Neural cell (in vitro differentiated cells): ENCODE data around the gene ARHGEF1. TPM values are rescaled to one million over a fixed set of nuclear protein-coding genes. Genes with fewer than 3 reads are reported as not detected.

ENCODE experiments used
- H2AFZ ChIP-seq: fragments of 200-600, 300-800 bp; sonication (generic), shearing (Covaris generic); 2 replicates; pipeline ENCODE4 v1.6.0; 2014; ENCODE audit warnings: low read depth, mild to moderate bottlenecking, antibody characterized with exemption, low read length, moderate library complexity
- H3F3A ChIP-seq: fragments of 200-600 bp; shearing (Covaris generic); 2 replicates; pipeline ENCODE4 v1.6.1; 2016; ENCODE audit warnings: mild to moderate bottlenecking, moderate library complexity, mixed read lengths, antibody characterized with exemption, low read length; ENCODE audit not compliant: insufficient read depth, poor library complexity, severe bottlenecking
- H3K27ac ChIP-seq: fragments of 200-600, 300-800 bp; sonication (generic), shearing (Covaris generic); 2 replicates; pipeline ENCODE4 v1.5.1; 2014; ENCODE audit warnings: mild to moderate bottlenecking, low read length, moderate library complexity
- H3K27me3 ChIP-seq: fragments of 300-800, 200-600 bp; sonication (generic), shearing (Covaris generic); 2 replicates; pipeline ENCODE4 v1.6.0; 2014; ENCODE audit warnings: mild to moderate bottlenecking, low read depth, low read length, moderate library complexity; ENCODE audit not compliant: insufficient read depth
- H3K36me3 ChIP-seq: fragments of 300-800, 200-600 bp; sonication (generic), shearing (Covaris generic); 2 replicates; pipeline ENCODE4 v1.5.1; 2014; ENCODE audit warnings: mild to moderate bottlenecking, antibody characterized with exemption, low read length, moderate library complexity; ENCODE audit not compliant: insufficient read depth
- H3K4me2 ChIP-seq: fragments of 300-800, 200-600 bp; sonication (generic), shearing (Covaris generic); 2 replicates; pipeline ENCODE4 v1.6.0; 2014; ENCODE audit warnings: mild to moderate bottlenecking, low read length
- H3K4me3 ChIP-seq: fragments of 300-800, 200-600 bp; sonication (generic), shearing (Covaris generic); 2 replicates; pipeline ENCODE4 v1.5.1; 2014; ENCODE audit warnings: mild to moderate bottlenecking, low read length, moderate library complexity
- H3K79me2 ChIP-seq: fragments of 200-600 bp; shearing (Covaris generic); replicated peaks from 2 replicates; pipeline ENCODE4 v1.6.0; 2014; ENCODE audit warnings: mild to moderate bottlenecking, low read length, moderate library complexity; ENCODE audit not compliant: insufficient read depth
- H3K9ac ChIP-seq: fragments of 300-800, 200-600 bp; sonication (generic), shearing (Covaris generic); 2 replicates; pipeline ENCODE4 v1.6.1; 2016; ENCODE audit warnings: mild to moderate bottlenecking, low read length, mixed read lengths
- H3K9me2 ChIP-seq: fragments of 200-600 bp; shearing (Covaris generic); 2 replicates; pipeline ENCODE4 v1.6.1; 2016; ENCODE audit warnings: mild to moderate bottlenecking, low read length, mixed read lengths; ENCODE audit not compliant: insufficient read depth
- H3K9me3 ChIP-seq: fragments of 200-600, 300-800 bp; sonication (generic), shearing (Covaris generic); 2 replicates; pipeline ENCODE4 v1.6.1; 2016; ENCODE audit warnings: mild to moderate bottlenecking, mixed run types, low read length, moderate library complexity, mixed read lengths
- H4K20me1 ChIP-seq: fragments of 200-600 bp; shearing (Covaris generic); 2 replicates; pipeline ENCODE4 v1.6.1; 2016; ENCODE audit warnings: mild to moderate bottlenecking, mixed run types; ENCODE audit not compliant: insufficient read depth
- CTCF ChIP-seq: fragments of 450-650 bp; IDR thresholded peaks from 2 replicates; pipeline ENCODE4 v1.5.1; 2014; ENCODE audit warnings: antibody characterized with exemption, mild to moderate bottlenecking, moderate library complexity; ENCODE audit not compliant: poor library complexity, severe bottlenecking
- EP300 ChIP-seq: fragments of 450-650 bp; conservative IDR thresholded peaks from 2 replicates; pipeline ENCODE4 v1.6.1; 2014; ENCODE audit warnings: antibody characterized with exemption, mild to moderate bottlenecking, moderate library complexity; ENCODE audit not compliant: poor library complexity, severe bottlenecking
- EZH2 ChIP-seq: fragments of 200-600, 300-800 bp; shearing (Covaris generic), sonication (generic); IDR thresholded peaks from 2 replicates; pipeline ENCODE4 v1.6.1; 2014; ENCODE audit warnings: antibody characterized with exemption, low read length, borderline replicate concordance, mild to moderate bottlenecking; ENCODE audit not compliant: insufficient read depth, poor library complexity, severe bottlenecking
- MXI1 ChIP-seq: fragments of 450-650 bp; conservative IDR thresholded peaks from 2 replicates; pipeline ENCODE4 v1.6.1; 2014; ENCODE audit warnings: antibody characterized with exemption, mild to moderate bottlenecking; ENCODE audit not compliant: poor library complexity, severe bottlenecking
- POLR2AphosphoS5 ChIP-seq: IDR thresholded peaks from 2 replicates; pipeline ENCODE4 v1.6.1; 2012
- RAD21 ChIP-seq: fragments of 450-650 bp; conservative IDR thresholded peaks from 2 replicates; pipeline ENCODE4 v1.6.1; 2014; ENCODE audit warnings: antibody characterized with exemption, mild to moderate bottlenecking, moderate library complexity
- SMC3 ChIP-seq: fragments of 450-650 bp; conservative IDR thresholded peaks from 2 replicates; pipeline ENCODE4 v1.6.1; 2014; ENCODE audit warnings: antibody characterized with exemption, mild to moderate bottlenecking, moderate library complexity; ENCODE audit not compliant: poor library complexity
- TAF1 ChIP-seq: IDR thresholded peaks from 2 replicates; pipeline ENCODE4 v1.6.1; 2012; ENCODE audit warnings: low read depth
- polyA plus RNA-seq: library from polyadenylated mRNA; depleted of rRNA; stranded (reverse); fragments of >200 nt; gene quantifications from 2 replicates; pipeline ENCODE4 v1.2.3, GENCODE V29; 2014
- TF ChIP-seq, protein P1 (sequence below): IDR thresholded peaks from 2 replicates; pipeline ENCODE4 v1.6.1; 2012; ENCODE audit warnings: borderline replicate concordance

ARHGEF1 gene
- polyA plus RNA-seq, 1 donor from 2014 or later, result 12.0 TPM

DNA sequence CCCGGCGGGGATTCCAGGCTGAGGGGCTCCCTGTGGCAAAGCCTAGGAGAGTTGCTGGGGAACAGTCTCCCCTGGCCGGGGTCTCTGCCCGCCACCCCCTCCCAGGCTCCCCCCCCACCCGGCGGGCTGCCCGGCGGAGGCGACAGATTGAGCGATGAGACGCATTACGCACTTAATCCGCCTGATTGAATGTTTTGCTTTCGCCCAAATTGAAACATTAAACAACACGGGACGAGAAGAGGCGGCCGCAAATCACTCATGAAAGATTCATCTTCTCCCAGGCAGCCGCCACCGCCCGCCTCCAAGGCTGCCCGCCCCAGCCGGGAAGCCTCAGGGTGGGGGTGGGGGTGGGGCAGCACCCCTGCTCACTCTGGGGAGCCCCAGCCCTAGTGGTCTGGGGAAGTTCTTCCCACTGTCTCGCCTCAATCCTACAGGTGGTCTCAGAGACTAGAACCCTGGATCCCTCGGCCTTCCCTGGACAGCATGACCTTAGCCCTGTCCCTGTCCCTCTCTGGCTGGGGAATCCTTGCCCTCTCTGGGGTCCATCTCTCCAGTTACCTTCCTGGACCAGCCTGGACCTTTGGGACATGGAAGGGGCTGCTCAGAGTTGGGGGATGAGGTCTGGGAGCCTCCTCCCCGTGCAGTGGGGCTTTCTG is 52.9 kb downstream of the ARHGEF1 start:
- Histone ChIP-seq H3K27ac (no peak overlapping the region), H3F3A (no peaks in the 10 kb centered on the region), H3K9me2 (no peaks in the 10 kb centered on the region), H3K4me2 (no peak overlapping the region), H3K27me3 (peaks cover 74% of the 10 kb centered on the region), H3K9me3 (no peaks in the 10 kb centered on the region), H2AFZ (no peak overlapping the region), H3K79me2 (no peaks in the 10 kb centered on the region), H3K9ac (no peak overlapping the region), H4K20me1 (no peaks in the 10 kb centered on the region), H3K4me3 (no peak overlapping the region), H3K36me3 (no peaks in the 10 kb centered on the region)
- TF ChIP-seq SMC3 (no peak), CTCF (no peak), POLR2AphosphoS5 (no peak), EZH2 (no peak), MXI1 (no peak), TAF1 (no peak), EP300 (no peak), RAD21 (no peak)
- TF ChIP-seq, protein P1, sequence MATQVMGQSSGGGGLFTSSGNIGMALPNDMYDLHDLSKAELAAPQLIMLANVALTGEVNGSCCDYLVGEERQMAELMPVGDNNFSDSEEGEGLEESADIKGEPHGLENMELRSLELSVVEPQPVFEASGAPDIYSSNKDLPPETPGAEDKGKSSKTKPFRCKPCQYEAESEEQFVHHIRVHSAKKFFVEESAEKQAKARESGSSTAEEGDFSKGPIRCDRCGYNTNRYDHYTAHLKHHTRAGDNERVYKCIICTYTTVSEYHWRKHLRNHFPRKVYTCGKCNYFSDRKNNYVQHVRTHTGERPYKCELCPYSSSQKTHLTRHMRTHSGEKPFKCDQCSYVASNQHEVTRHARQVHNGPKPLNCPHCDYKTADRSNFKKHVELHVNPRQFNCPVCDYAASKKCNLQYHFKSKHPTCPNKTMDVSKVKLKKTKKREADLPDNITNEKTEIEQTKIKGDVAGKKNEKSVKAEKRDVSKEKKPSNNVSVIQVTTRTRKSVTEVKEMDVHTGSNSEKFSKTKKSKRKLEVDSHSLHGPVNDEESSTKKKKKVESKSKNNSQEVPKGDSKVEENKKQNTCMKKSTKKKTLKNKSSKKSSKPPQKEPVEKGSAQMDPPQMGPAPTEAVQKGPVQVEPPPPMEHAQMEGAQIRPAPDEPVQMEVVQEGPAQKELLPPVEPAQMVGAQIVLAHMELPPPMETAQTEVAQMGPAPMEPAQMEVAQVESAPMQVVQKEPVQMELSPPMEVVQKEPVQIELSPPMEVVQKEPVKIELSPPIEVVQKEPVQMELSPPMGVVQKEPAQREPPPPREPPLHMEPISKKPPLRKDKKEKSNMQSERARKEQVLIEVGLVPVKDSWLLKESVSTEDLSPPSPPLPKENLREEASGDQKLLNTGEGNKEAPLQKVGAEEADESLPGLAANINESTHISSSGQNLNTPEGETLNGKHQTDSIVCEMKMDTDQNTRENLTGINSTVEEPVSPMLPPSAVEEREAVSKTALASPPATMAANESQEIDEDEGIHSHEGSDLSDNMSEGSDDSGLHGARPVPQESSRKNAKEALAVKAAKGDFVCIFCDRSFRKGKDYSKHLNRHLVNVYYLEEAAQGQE, result no peak

DNA sequence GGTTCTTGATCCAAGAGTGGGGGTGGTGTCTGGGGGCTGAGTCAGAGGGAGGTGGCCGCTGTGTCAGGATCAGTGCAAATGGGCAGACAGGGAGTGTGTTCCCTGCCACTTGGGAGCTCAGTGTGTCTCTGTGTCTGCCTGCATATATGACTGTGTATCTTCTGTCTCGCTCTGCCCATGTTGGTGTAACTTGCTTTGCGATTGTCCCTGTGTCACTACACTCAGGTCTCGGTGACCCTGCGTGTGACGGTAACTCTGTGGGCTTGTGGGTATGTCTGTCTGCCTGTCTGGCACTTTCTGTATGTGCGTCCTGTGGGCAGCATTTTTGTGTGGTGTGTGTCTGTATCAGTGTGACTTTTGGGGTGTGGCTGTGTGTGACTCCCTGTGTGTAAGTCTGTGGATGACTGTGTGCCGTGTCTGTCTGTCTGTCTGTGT is 53.4 kb downstream of the ARHGEF1 start:
- Histone ChIP-seq H3K27me3 (peaks cover 74% of the 10 kb centered on the region), H3K4me3 (no peak overlapping the region), H3K9me3 (no peaks in the 10 kb centered on the region), H4K20me1 (no peaks in the 10 kb centered on the region), H3K27ac (no peak overlapping the region), H3K9ac (no peak overlapping the region), H3K36me3 (no peaks in the 10 kb centered on the region), H3K9me2 (no peaks in the 10 kb centered on the region), H2AFZ (no peak overlapping the region), H3K4me2 (no peak overlapping the region), H3F3A (no peaks in the 10 kb centered on the region), H3K79me2 (no peaks in the 10 kb centered on the region)
- no peak for TF ChIP-seq EP300
- TF ChIP-seq EZH2, result no peak
- no peak for TF ChIP-seq TAF1
- TF ChIP-seq SMC3, result no peak
- TF ChIP-seq, protein P1, result no peak
- no peak for TF ChIP-seq RAD21
- no peak for TF ChIP-seq POLR2AphosphoS5
- TF ChIP-seq CTCF, result no peak
- TF ChIP-seq MXI1, result no peak
